ENCODE measurements around the gene LAPTM5. TPM values are rescaled to one million over a fixed set of nuclear protein-coding genes. Genes with fewer than 3 reads are reported as not detected.

The LAPTM5 gene
- total RNA-seq, 1 experiment from 2014 or later = not detected

- Histone ChIP-seq H3K4me2 (ENCODE audit: low read length) (no peak overlapping the region), H4K20me1 (ENCODE audit: low read length) (no peaks in the 10 kb centered on the region)
- POLR2A ChIA-PET (ENCODE audit: unreplicated experiment) = no interaction called here
Observed at GRCh38 chr1:30755746-30756145, 1.8 kb downstream of the LAPTM5 start.

DNA sequence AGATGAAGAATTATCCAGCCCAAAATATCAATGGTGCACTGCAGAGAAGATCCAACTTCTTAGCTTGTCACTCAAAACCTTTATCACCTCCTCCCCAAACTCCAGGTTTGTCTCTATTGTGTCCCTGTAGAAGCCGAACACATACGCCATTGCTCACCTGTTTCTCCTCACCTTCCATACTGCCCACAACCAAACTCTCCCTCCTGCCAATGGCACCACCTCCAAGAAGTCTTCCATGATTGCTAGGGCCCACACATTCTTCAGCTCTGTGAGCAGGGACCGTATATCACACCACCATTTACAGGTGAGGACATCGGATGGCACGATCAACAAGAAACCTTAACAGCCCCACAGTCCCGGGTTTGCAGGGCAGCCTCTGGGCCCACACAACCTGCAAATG lies 2.2 kb downstream of the LAPTM5 start:
- Histone ChIP-seq H3K9me3 (ENCODE audit: low read length) (no peaks in the 10 kb centered on the region), H4K20me1 (ENCODE audit: low read length) (no peaks in the 10 kb centered on the region), H3K79me2 (ENCODE audit: low read length) (no peaks in the 10 kb centered on the region), H3K9me2 (replicated peaks; ENCODE audit: low read length) (no peaks in the 10 kb centered on the region), H3K4me2 (ENCODE audit: low read length) (no peak overlapping the region), H3K4me1 (ENCODE audit: insufficient read depth, low read length) (peaks cover 18% of the 10 kb centered on the region), H2AFZ (ENCODE audit: low read length) (no peak overlapping the region), H3K27me3 (ENCODE audit: low read length) (no peaks in the 10 kb centered on the region), H3K27ac (ENCODE audit: low read length) (no peak overlapping the region), H3F3A (ENCODE audit: low read length, unreplicated experiment) (no peaks in the 10 kb centered on the region), H3K36me3 (ENCODE audit: low read depth, low read length) (no peaks in the 10 kb centered on the region), H3K4me3 (ENCODE audit: low read length) (no peak overlapping the region), H3K9ac (ENCODE audit: low read length) (no peak overlapping the region)
- DNase-seq (no peak), ATAC-seq (no peak)
- TF ChIP-seq CTCF (conservative IDR thresholded peaks at IDR 0.05; ENCODE audit: low read depth, low read length) = no peak
- TF ChIP-seq EZH2phosphoT487 (IDR thresholded peaks at IDR 0.05; ENCODE audit: borderline replicate concordance, low read length) = no peak
- no peak for TF ChIP-seq EZH2 (IDR thresholded peaks at IDR 0.05; ENCODE audit: low read length, unreplicated experiment)
- intact Hi-C loops (cut with micrococcal nuclease) = no loop called here
- ChIA-PET POLR2A (ENCODE audit: unreplicated experiment) (no interaction called here), CTCF (no interaction called here)
- BruUV-seq (replicated peaks) = no TSS peak

More at GRCh38 chr1:30755746-30756145, 1.8 kb downstream of the LAPTM5 start:
- Histone ChIP-seq H3K9me2 (replicated peaks; ENCODE audit: low read length) (no peaks in the 10 kb centered on the region), H3K79me2 (ENCODE audit: low read length) (no peaks in the 10 kb centered on the region), H3K4me1 (ENCODE audit: insufficient read depth, low read length) (peaks cover 18% of the 10 kb centered on the region), H3K9me3 (ENCODE audit: low read length) (no peaks in the 10 kb centered on the region), H3K9ac (ENCODE audit: low read length) (no peak overlapping the region), H2AFZ (ENCODE audit: low read length) (no peak overlapping the region), H3K4me3 (ENCODE audit: low read length) (no peak overlapping the region), H3K36me3 (ENCODE audit: low read depth, low read length) (no peaks in the 10 kb centered on the region), H3K27ac (ENCODE audit: low read length) (no peak overlapping the region), H3F3A (ENCODE audit: low read length, unreplicated experiment) (no peaks in the 10 kb centered on the region), H3K27me3 (ENCODE audit: low read length) (no peaks in the 10 kb centered on the region)
- DNase-seq (no peak), ATAC-seq (no peak)
- intact Hi-C loops (cut with micrococcal nuclease) = no loop called here
- BruUV-seq (replicated peaks) = no TSS peak
- TF ChIP-seq EZH2phosphoT487 (IDR thresholded peaks at IDR 0.05; ENCODE audit: borderline replicate concordance, low read length) = no peak
- no peak for TF ChIP-seq EZH2 (IDR thresholded peaks at IDR 0.05; ENCODE audit: low read length, unreplicated experiment)
- no peak for TF ChIP-seq CTCF (conservative IDR thresholded peaks at IDR 0.05; ENCODE audit: low read depth, low read length)
- CTCF ChIA-PET = no interaction called here

- Histone ChIP-seq H3K27ac (ENCODE audit: low read length) (no peak overlapping the region), H3K9me3 (ENCODE audit: low read length) (no peaks in the 10 kb centered on the region), H3K4me2 (ENCODE audit: low read length) (no peak overlapping the region), H2AFZ (ENCODE audit: low read length) (no peak overlapping the region), H3K27me3 (ENCODE audit: low read length) (no peaks in the 10 kb centered on the region), H3K4me3 (ENCODE audit: low read length) (no peak overlapping the region), H3F3A (ENCODE audit: low read length, unreplicated experiment) (no peaks in the 10 kb centered on the region), H3K79me2 (ENCODE audit: low read length) (no peaks in the 10 kb centered on the region), H3K9ac (ENCODE audit: low read length) (no peak overlapping the region), H4K20me1 (ENCODE audit: low read length) (no peaks in the 10 kb centered on the region), H3K9me2 (replicated peaks; ENCODE audit: low read length) (no peaks in the 10 kb centered on the region), H3K36me3 (ENCODE audit: low read depth, low read length) (no peaks in the 10 kb centered on the region), H3K4me1 (ENCODE audit: insufficient read depth, low read length) (peaks cover 18% of the 10 kb centered on the region)
- intact Hi-C loops (cut with micrococcal nuclease) = no loop called here
- CTCF ChIA-PET = no interaction called here
- no peak for TF ChIP-seq CTCF (conservative IDR thresholded peaks at IDR 0.05; ENCODE audit: low read depth, low read length)
- TF ChIP-seq EZH2 (IDR thresholded peaks at IDR 0.05; ENCODE audit: low read length, unreplicated experiment) = no peak
- no peak for TF ChIP-seq EZH2phosphoT487 (IDR thresholded peaks at IDR 0.05; ENCODE audit: borderline replicate concordance, low read length)
- ATAC-seq = no peak
- no TSS peak for BruUV-seq (replicated peaks)
- POLR2A ChIA-PET (ENCODE audit: unreplicated experiment) = no interaction called here
- no peak for DNase-seq
Observed at GRCh38 chr1:30754684-30755171, 2.8 kb downstream of the LAPTM5 start.

Measured in PC-3 (cell line).